Fibroblast of villous mesenchyme (primary cell): ENCODE data around the gene PRKN. TPM values are rescaled to one million over a fixed set of nuclear protein-coding genes. Genes with fewer than 3 reads are reported as not detected.

ENCODE experiments used
- DNase-seq: peaks from one replicate; pipeline ENCODE4 v3.0.0-alpha.2; 2010; ENCODE audit warnings: low read depth
- H3K4me3 ChIP-seq: 2 replicates; pipeline ENCODE4 v1.5.1; 2011; ENCODE audit warnings: low read depth, mild to moderate bottlenecking, low read length
- CTCF ChIP-seq: IDR thresholded peaks from 2 replicates; pipeline ENCODE4 v1.5.1; 2012; ENCODE audit warnings: low read depth, mild to moderate bottlenecking, low read length; ENCODE audit not compliant: insufficient read depth
- total RNA-seq: library from RNA; depleted of rRNA; stranded (reverse); fragments of >200 nt; gene quantifications from 2 replicates; pipeline ENCODE4 v1.2.3, GENCODE V29; 2012

The PRKN gene
- total RNA-seq, 1 donor: 2.2 TPM

- no peak overlapping the region for H3K4me3 ChIP-seq
- no peak for TF ChIP-seq CTCF
- no peak for DNase-seq
Observed at GRCh38 chr6:161465403-161465802, 1262.2 kb downstream of the PRKN start.

GRCh38 chr6:161463071-161463470 is 1264.5 kb downstream of the PRKN start:
- H3K4me3 ChIP-seq: no peak overlapping the region

GRCh38 chr6:161462148-161462547 is 1265.4 kb downstream of the PRKN start:
- no peak for TF ChIP-seq CTCF
- no peak for DNase-seq
- H3K4me3 ChIP-seq: no peak overlapping the region

More at GRCh38 chr6:161463071-161463470, 1264.5 kb downstream of the PRKN start:
- TF ChIP-seq CTCF: no peak
- DNase-seq: no peak

GRCh38 chr6:161459008-161459615 is 1268.5 kb downstream of the PRKN start:
- DNase-seq: no peak
- TF ChIP-seq CTCF: no peak
- H3K4me3 ChIP-seq: no peak overlapping the region

- DNase-seq: no peak
- no peak overlapping the region for H3K4me3 ChIP-seq
- no peak for TF ChIP-seq CTCF
Observed at GRCh38 chr6:161458201-161458951, 1269.2 kb downstream of the PRKN start.

- TF ChIP-seq CTCF: no peak
- DNase-seq: no peak
- no peak overlapping the region for H3K4me3 ChIP-seq
Observed at GRCh38 chr6:161455848-161456247, 1271.7 kb downstream of the PRKN start.
